ENCODE results near the gene GHRH. TPM values are rescaled to one million over a fixed set of nuclear protein-coding genes. Genes with fewer than 3 reads are reported as not detected.

Gene GHRH
- total RNA-seq, 1 experiment from 2014 or later: not detected

DNA sequence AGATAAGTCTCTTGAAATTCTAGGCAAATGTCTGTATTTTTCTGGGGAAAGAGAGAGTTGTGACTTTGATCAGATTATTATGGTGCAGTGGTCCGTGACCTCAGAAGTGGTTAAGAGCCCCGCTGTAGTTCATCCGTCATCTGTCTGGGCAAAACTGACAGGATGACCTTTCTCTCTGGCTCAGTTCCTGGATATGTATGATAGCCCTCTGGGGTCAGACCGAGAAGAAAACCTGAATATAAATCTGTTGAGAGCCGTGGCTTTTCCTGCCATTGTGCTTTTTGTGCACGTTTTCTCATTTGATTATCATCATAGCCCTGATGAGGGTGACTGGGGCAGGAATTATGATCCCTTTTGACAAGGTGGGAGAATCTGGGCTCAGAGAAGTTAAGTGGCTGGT is 26.5 kb downstream of the GHRH start:
- intact Hi-C loops (cut with micrococcal nuclease; ENCODE audit: unreplicated experiment): no loop called here
- Histone ChIP-seq H3K4me3 (ENCODE audit: low read depth in 2 of 2, low read length in 2 of 2) (no peak overlapping the region), H3K36me3 (ENCODE audit: control insufficient read depth, insufficient read depth, low read length) (peaks cover 41% of the 10 kb centered on the region), H3K27ac (ENCODE audit: low read length) (no peak overlapping the region), H3K4me1 (ENCODE audit: control insufficient read depth, insufficient read depth, low read length) (no peaks in the 10 kb centered on the region), H3K9me3 (ENCODE audit: control insufficient read depth, insufficient read depth, low read depth, low read length) (no peaks in the 10 kb centered on the region), H3K27me3 (ENCODE audit: control insufficient read depth, insufficient read depth, low read length) (no peaks in the 10 kb centered on the region)
- ATAC-seq: no peak
- TF ChIP-seq TCF7L2 (IDR thresholded peaks at IDR 0.05; ENCODE audit: low read depth, low read length): no peak
- no peak for TF ChIP-seq POLR2AphosphoS5 (IDR thresholded peaks at IDR 0.05; ENCODE audit: low read depth, low read length)
- no peak for TF ChIP-seq SIN3A (IDR thresholded peaks at IDR 0.05; ENCODE audit: borderline replicate concordance, insufficient read depth, low read depth, low read length)
- no peak for TF ChIP-seq REST (IDR thresholded peaks at IDR 0.05; ENCODE audit: insufficient read depth in 1 of 2, low read depth in 2 of 2, low read length in 1 of 2)
- TF ChIP-seq, protein P1, sequence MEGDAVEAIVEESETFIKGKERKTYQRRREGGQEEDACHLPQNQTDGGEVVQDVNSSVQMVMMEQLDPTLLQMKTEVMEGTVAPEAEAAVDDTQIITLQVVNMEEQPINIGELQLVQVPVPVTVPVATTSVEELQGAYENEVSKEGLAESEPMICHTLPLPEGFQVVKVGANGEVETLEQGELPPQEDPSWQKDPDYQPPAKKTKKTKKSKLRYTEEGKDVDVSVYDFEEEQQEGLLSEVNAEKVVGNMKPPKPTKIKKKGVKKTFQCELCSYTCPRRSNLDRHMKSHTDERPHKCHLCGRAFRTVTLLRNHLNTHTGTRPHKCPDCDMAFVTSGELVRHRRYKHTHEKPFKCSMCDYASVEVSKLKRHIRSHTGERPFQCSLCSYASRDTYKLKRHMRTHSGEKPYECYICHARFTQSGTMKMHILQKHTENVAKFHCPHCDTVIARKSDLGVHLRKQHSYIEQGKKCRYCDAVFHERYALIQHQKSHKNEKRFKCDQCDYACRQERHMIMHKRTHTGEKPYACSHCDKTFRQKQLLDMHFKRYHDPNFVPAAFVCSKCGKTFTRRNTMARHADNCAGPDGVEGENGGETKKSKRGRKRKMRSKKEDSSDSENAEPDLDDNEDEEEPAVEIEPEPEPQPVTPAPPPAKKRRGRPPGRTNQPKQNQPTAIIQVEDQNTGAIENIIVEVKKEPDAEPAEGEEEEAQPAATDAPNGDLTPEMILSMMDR (IDR thresholded peaks at IDR 0.05): no peak
- DNase-seq (ENCODE audit: low read depth, low spot score): no peak
- ChIA-PET CTCF (no interaction called here), POLR2A (no interaction called here)
- in situ Hi-C loops (cut with HindIII; ENCODE audit: low pct_unique_long_range_greater_than_20kb, low sequenced_read_pairs): no loop called here
- no TSS peak for BruUV-seq (replicated peaks)

DNA sequence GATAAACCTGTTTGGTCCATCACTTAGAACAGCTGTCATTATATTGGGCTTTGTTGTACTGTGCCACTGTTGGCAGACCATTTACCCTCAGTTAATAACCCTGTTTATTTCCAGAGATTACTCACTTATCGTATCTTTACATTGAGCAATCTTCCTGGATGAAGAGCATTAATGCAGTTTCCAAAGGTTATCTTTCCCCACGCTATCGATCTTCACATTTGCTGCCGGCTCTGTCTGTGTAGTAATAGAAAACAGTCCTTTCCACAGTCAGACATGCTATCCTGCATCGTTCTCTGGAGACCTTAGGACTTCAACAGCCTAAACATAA is 27.4 kb downstream of the GHRH start:
- no peak for ATAC-seq

More for the DNA sequence above, 27.4 kb downstream of the GHRH start:
- no TSS peak for BruUV-seq (replicated peaks)
- TF ChIP-seq, protein P1 (IDR thresholded peaks at IDR 0.05): no peak
- TF ChIP-seq TCF7L2 (IDR thresholded peaks at IDR 0.05; ENCODE audit: low read depth, low read length): no peak
- TF ChIP-seq SIN3A (IDR thresholded peaks at IDR 0.05; ENCODE audit: borderline replicate concordance, insufficient read depth, low read depth, low read length): no peak
- no peak for TF ChIP-seq REST (IDR thresholded peaks at IDR 0.05; ENCODE audit: insufficient read depth in 1 of 2, low read depth in 2 of 2, low read length in 1 of 2)
- TF ChIP-seq POLR2AphosphoS5 (IDR thresholded peaks at IDR 0.05; ENCODE audit: low read depth, low read length): no peak
- Histone ChIP-seq H3K4me1 (ENCODE audit: control insufficient read depth, insufficient read depth, low read length) (no peaks in the 10 kb centered on the region), H3K27me3 (ENCODE audit: control insufficient read depth, insufficient read depth, low read length) (no peaks in the 10 kb centered on the region), H3K9me3 (ENCODE audit: control insufficient read depth, insufficient read depth, low read depth, low read length) (no peaks in the 10 kb centered on the region), H3K27ac (ENCODE audit: low read length) (no peak overlapping the region), H3K4me3 (ENCODE audit: low read depth in 2 of 2, low read length in 2 of 2) (no peak overlapping the region), H3K36me3 (ENCODE audit: control insufficient read depth, insufficient read depth, low read length) (peaks cover 42% of the 10 kb centered on the region)
- in situ Hi-C loops (cut with HindIII; ENCODE audit: low pct_unique_long_range_greater_than_20kb, low sequenced_read_pairs) (no loop called here), intact Hi-C loops (cut with micrococcal nuclease; ENCODE audit: unreplicated experiment) (no loop called here)
- CTCF ChIA-PET: no interaction called here
- DNase-seq (ENCODE audit: low read depth, low spot score): no peak
- POLR2A ChIA-PET: no interaction called here
